Upper lobe of left lung (tissue), 4 donors: Measurements from ENCODE around the gene NANS.

Experiments used
- POLR2A ChIP-seq, 4 donors: fragments of 450-650 bp; IDR thresholded peaks; one replicate each; pipeline ENCODE4 v1.5.1; 2016 to 2017; ENCODE audit warnings: antibody characterized with exemption in 4 of 4, mild to moderate bottlenecking in 2 of 4
- POLR2AphosphoS5 ChIP-seq, 2 donors: sonication (generic); formaldehyde crosslinking; IDR thresholded peaks; one replicate each; pipeline ENCODE4 v1.5.1; 2017; ENCODE audit warnings: antibody characterized with exemption in 2 of 2
- TF ChIP-seq, protein P1 (sequence below), 6 experiments: fragments of 450-650 bp in 4 of 6; fragments of 200-600 bp in 2 of 6; sonication (generic) in 2 of 6; IDR thresholded peaks; one replicate each; pipeline ENCODE4 v1.5.1; 2016 to 2019; ENCODE audit warnings: antibody characterized with exemption in 6 of 6

DNA sequence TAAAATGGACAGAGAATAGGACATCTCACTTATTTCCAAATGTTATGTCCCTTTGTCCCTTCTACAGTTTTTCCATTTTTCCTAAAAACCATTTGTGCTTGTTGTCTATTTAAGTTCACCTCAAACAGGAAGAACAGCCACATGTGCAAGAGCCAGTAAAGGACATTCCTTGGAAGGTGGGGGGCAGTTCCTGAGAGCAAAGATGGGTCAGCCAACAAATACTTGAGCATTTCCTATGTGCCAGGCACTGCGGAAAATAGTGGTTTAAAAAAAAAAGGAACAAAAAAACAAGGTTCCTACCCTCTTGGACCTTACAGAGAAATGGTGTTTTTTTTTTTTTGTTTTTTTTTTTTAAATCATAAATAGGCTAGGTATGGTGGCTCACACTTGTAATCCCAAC, 46.6 kb upstream of the NANS start:
- TF ChIP-seq, protein P1, sequence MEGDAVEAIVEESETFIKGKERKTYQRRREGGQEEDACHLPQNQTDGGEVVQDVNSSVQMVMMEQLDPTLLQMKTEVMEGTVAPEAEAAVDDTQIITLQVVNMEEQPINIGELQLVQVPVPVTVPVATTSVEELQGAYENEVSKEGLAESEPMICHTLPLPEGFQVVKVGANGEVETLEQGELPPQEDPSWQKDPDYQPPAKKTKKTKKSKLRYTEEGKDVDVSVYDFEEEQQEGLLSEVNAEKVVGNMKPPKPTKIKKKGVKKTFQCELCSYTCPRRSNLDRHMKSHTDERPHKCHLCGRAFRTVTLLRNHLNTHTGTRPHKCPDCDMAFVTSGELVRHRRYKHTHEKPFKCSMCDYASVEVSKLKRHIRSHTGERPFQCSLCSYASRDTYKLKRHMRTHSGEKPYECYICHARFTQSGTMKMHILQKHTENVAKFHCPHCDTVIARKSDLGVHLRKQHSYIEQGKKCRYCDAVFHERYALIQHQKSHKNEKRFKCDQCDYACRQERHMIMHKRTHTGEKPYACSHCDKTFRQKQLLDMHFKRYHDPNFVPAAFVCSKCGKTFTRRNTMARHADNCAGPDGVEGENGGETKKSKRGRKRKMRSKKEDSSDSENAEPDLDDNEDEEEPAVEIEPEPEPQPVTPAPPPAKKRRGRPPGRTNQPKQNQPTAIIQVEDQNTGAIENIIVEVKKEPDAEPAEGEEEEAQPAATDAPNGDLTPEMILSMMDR (IDR thresholded peaks at IDR 0.05), result no peak
- no peak for TF ChIP-seq POLR2A (IDR thresholded peaks at IDR 0.05)
- TF ChIP-seq POLR2AphosphoS5 (IDR thresholded peaks at IDR 0.05), result peak; percentile 38 to 70
